NCI-H2196 (cell line): ENCODE data around the gene PTPRG.

ENCODE experiments used
- DNase-seq: peaks from one replicate; lab custom pipeline; 2025; ENCODE audit not compliant: unreplicated experiment; lab: John Stamatoyannopoulos, UW

The PTPRG gene

GRCh38 chr3:62168356-62168755, 607.0 kb downstream of the PTPRG start:
- no peak for DNase-seq

GRCh38 chr3:62169906-62170660, 608.7 kb downstream of the PTPRG start:
- DNase-seq = no peak

GRCh38 chr3:62171789-62172188, 610.4 kb downstream of the PTPRG start:
- DNase-seq = no peak

DNA sequence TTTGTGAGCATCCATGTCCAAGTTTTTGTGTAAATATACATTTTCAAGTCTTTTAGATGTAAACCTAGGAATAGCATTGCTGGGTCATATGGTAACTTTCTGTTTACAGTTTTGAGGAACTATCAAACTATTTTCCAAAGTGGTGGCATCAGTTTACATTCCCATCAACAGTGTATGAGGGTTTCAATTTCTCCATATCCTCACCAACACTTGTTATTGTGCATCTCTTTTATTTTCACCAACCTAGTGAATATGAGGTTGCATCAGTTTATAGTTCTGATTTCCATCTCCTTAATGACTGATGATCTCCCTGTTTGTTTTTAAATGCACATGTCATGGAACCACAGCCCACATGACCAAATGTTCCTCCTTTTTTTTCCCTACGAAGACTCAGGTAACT, 610.8 kb downstream of the PTPRG start:
- no peak for DNase-seq

DNA sequence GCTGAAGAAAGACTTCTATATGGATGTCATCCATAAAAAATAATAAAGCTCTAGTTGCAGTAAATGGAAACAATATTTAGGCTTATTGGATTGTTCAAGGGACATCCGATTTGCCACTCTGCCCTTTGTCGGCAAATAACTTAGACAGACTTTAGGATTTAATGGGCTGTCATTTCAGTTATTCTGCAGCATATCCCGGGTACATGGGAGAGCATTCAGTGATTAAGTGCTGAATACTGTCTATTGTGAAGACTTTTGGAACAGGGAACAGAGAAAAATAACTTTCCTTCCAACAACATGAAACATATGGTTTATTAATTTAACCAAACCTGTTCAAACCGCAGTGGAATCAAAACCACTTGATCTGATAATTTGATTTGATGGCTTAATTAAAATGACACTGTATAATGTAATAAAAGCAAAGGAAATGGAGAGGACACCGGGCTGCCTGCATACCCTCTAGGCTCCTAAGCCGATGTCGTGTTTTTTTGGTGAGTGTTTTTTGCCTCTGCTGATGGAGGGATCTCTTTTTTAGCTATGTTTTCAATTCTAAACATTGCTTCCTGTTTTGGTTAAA, 612.7 kb downstream of the PTPRG start:
- no peak for DNase-seq

- no peak for DNase-seq
These were observed 613.8 kb downstream of the PTPRG start for GRCh38 chr3:62175161-62175560.

DNA sequence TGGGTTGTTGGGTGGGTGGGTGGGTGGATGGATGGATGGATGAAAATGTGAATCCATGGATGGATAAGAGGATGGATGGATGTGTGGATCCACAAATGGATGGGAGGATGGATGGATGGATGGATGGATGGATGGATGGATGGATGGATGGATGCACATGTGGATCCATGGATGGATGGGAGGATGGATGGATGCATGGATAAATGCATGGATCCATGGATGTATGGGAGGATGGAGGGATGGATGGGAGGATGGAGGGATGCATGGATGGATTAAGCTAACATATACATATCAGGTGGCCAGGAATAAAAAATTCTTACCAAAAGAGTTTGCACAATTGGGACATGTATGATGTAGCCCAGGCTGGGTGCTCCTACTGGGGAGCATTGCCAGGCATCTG, 616.7 kb downstream of the PTPRG start:
- DNase-seq = no peak

GRCh38 chr3:62178739-62179600, 617.6 kb downstream of the PTPRG start:
- no peak for DNase-seq

- DNase-seq = no peak
These were observed 619.1 kb downstream of the PTPRG start for GRCh38 chr3:62180514-62180913.

DNA sequence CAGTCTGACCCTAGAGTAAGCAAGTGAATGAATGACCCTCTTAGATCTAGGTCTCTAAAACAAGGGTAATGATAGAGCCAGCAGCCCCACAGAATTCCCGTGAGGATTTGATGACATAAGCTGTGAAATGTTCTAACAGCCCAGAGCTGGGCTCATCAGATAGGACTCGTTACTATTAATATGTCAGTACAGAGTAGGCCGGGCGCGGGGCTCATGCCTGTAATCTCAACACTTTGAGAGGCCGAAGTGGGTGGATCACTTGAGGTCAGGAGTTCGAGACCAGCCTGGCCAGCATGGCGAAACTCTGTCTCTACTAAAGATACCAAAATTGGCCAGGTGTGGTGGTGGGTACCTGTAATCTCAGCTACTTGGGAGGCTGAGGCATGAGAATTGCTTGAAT, 621.7 kb downstream of the PTPRG start:
- DNase-seq = no peak

- DNase-seq = no peak
These were observed 622.6 kb downstream of the PTPRG start for GRCh38 chr3:62183969-62184368.

DNA sequence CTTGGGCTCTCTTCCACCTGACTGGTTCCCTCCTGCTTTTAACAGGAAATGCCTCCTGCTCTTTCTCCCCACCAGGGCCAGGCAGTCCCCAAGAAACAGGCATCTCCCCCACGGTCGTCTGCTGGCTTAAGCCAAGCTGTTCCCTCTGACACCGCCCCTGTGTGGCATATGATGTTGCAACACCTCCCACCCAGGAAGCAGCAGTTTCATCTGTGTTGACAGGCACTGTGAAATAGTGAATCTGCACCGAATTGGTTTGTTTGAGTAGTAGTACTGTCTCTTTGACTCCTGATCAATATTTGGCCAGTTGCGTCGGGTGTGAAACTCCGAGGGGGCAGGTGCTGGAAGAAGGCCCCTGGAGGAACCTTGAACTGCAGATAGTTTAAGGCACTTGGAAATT, 623.2 kb downstream of the PTPRG start:
- DNase-seq = no peak

DNA sequence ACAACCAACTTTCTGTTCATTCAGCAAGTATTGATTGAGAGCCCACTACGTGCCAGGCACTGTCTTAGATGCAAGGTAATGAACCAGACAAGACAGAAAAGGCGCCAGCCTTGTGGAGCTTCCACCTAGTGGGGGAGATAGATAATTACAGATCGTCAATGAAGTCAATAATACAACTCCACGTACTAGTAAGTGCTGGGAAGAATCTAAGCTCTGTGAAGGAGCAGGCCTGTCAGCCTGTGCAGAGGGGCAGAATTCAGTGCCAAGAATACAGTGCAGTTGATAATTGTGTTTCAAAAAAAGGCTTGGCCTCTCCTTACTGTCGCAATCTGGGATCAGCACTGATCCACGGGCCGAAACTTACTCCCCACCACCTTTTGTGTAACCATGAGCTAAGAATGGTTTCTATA, 625.7 kb downstream of the PTPRG start:
- DNase-seq = no peak

DNA sequence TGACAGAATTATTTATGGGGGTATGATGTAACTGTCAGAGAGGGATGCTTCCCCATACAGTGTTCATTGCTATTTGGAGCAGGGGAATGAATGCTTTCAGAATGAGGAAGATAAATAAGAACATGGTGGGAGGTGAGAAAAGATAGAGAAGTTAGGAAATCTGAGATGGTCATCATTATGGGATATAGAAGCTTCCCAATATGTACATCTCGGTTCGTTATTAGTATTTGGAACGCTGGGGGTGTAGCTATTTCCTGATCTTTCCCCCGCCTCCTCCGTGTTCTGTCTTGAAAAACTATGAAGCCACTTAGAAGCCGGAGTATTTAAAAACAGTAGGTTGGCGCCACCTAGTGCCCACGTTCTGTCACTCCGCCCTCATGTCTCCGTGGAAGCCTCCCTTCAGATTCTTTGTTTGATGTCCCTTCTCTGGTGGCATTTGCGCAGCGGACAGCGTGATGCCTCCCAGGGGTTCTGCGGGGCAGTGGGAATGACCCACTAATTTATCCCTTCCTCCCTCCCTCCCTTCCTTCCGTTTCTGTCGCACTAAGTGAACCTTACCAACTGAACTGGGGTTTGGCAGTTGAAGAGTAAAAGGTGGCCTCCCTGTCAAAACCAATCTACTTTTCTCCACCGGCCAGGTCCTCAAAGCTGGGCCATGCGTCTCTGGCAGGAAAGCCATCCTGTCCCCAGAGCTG, 627.5 kb downstream of the PTPRG start:
- DNase-seq = peak; percentile 37

DNA sequence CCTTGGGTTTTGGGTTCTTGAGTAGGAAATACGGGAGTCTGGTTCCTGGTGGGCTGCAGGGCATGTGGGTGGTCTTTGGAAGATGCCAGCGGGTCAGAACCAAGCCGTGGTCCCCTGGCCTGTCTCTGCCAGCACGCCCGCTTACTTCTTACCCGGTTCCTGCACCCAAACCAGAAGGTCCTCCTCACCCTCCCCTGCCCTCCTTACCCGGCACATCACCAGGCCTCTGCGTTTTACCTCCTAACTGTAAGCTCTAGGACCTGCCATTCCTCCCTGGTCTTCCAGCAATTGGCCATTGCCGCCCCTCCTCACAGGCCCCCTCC, 628.0 kb downstream of the PTPRG start:
- DNase-seq = no peak

DNA sequence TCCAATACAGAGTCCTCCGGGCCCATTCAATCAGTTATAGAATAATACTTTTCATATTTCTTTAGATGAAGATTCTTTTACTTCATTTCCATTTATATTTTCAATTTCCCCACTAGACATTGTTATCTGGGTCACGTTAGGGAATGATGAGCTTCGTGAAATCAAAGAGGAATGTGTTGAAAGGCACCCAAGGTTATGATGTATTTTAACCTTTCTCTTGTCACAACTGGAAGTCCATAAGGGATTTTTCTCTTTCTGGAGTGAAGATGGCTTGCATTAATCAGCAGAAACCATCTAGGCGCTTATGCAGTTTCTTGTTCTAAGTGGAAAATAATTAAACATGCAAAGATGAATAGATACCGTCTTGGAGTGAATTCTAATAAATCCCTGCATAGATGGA, 631.5 kb downstream of the PTPRG start:
- DNase-seq = no peak

DNA sequence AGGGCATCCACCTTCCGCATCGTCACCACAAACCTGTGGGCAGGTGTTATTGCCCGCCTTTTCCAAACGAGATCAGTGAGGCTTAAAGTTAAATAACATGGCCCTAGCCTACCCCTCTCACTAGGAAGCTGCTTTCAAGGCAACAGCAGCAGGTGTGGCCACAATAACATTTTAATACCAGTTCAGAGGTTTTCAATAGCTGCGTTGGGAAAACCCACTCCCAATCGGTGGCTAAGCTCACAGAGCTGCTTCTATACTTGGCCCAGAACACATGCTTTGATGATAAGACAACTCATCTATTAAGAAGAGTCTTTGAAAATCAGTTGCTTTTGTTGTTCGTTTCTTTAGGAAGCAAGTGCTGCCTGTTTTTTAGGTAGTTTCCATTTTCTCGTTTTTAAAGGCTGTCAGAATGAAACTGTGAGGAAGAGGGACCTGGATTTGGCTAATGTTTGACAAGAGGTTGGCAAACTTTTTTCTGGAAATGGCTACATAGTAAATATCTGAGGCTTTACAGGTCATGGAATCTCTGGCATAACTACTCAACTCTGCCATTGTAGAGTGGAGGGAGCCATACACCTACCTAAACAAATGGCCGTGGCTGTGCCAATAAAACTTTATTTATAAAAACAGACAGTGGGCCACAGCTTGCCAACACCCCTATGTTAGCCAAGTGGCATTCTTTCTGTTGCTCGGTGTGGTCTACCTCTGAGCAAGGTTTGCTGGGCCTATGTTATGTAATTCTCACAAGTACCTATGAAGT, 632.4 kb downstream of the PTPRG start:
- no peak for DNase-seq

DNA sequence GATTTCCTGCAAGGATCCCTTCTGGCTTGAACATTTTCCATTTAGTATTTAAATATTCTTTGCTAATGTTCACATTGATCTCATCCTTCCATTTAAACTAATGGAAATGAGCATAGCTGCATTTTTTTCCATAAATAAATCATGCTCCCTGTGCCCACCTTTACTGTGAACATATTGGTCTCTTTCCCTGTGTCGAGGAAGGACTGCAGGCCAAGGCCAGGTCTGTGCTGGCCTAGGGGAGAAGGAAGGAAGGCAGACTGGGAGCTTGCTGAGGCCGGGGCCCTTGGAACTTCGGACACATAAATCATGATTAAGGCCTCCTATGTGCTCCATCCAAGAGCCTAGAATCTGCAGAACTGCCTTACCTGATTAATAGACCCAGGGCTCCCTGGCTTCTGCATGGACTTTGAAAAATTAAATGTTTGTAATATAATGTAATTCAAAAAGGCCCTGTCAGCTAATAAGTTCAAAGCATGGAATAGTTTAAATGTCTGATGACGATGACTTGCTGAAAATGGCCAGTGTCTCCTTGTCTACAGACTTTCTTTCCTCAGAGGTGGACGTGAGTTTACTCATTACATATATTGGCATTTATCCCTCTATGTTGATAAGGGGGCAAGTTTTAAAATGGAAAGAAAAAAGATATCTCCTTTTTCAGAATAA, 636.1 kb downstream of the PTPRG start:
- no peak for DNase-seq

- DNase-seq = no peak
These were observed 637.8 kb downstream of the PTPRG start for GRCh38 chr3:62199126-62199525.

DNA sequence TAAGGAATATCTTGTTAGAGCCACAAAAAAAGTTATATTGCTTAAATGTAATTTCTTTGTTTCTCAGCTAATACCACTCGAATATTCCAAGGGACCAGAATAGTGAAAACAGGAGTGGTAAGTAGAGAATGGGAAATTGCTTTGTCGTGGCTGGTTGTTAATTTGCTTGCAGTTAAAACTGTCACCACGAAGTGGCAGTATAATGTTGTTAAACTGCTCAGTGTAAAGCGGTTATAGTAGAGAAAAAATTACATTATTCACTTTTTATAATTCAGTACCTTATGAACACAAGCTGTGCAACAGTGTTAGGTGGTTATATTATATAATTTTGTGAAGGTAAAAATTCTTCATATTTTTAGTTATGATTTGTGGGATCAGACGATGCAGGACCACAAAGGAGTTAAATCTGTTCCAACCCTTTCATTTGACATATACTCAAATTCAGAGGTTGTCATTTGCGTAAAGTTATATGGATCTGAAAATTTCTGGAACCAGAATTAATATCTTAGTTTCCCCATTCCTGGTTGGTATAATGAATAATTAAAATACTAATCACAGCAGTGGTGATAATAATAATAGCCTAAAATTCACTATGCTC, 640.2 kb downstream of the PTPRG start:
- DNase-seq = peak; percentile 8
